ENCODE measurements around the gene TMEM145.

TMEM145 gene

GRCh38 chr19:42292963-42293362, 20.1 kb upstream of the TMEM145 start:
- no peak overlapping the region for H2AFZ ChIP-seq (ENCODE audit: low read length)
- H3K79me2 ChIP-seq (ENCODE audit: low read length): no peaks in the 10 kb centered on the region
- no peaks in the 10 kb centered on the region for H3K9me2 ChIP-seq (replicated peaks; ENCODE audit: insufficient read depth, low read length)
- H4K20me1 ChIP-seq (ENCODE audit: insufficient read depth, low read length): no peaks in the 10 kb centered on the region
- no peaks in the 10 kb centered on the region for H3F3A ChIP-seq (ENCODE audit: insufficient read depth, low read length)
- H3K4me3 ChIP-seq (ENCODE audit: low read length): no peak overlapping the region
- H3K9me3 ChIP-seq (replicated peaks; ENCODE audit: insufficient read depth, low read length): no peaks in the 10 kb centered on the region
- H3K36me3 ChIP-seq (replicated peaks; ENCODE audit: insufficient read depth, low read length): no peaks in the 10 kb centered on the region
- H3K27ac ChIP-seq (ENCODE audit: low read length): no peak overlapping the region
- no peak overlapping the region for H3K9ac ChIP-seq (ENCODE audit: low read length)
- H3K27me3 ChIP-seq (replicated peaks; ENCODE audit: insufficient read depth, low read length): no peaks in the 10 kb centered on the region
- TF ChIP-seq, protein P1, sequence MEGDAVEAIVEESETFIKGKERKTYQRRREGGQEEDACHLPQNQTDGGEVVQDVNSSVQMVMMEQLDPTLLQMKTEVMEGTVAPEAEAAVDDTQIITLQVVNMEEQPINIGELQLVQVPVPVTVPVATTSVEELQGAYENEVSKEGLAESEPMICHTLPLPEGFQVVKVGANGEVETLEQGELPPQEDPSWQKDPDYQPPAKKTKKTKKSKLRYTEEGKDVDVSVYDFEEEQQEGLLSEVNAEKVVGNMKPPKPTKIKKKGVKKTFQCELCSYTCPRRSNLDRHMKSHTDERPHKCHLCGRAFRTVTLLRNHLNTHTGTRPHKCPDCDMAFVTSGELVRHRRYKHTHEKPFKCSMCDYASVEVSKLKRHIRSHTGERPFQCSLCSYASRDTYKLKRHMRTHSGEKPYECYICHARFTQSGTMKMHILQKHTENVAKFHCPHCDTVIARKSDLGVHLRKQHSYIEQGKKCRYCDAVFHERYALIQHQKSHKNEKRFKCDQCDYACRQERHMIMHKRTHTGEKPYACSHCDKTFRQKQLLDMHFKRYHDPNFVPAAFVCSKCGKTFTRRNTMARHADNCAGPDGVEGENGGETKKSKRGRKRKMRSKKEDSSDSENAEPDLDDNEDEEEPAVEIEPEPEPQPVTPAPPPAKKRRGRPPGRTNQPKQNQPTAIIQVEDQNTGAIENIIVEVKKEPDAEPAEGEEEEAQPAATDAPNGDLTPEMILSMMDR (IDR thresholded peaks at IDR 0.05; ENCODE audit: low read length): no peak
- TF ChIP-seq EZH2phosphoT487 (IDR thresholded peaks at IDR 0.05; ENCODE audit: low read length): no peak
- no peak for TF ChIP-seq EZH2 (optimal IDR thresholded peaks at IDR 0.05; ENCODE audit: low read depth, low read length)
- no peak overlapping the region for H3K4me2 ChIP-seq (ENCODE audit: low read depth, low read length)
- DNase-seq: no peak
- no peaks in the 10 kb centered on the region for H3K4me1 ChIP-seq (ENCODE audit: low read length)

DNA sequence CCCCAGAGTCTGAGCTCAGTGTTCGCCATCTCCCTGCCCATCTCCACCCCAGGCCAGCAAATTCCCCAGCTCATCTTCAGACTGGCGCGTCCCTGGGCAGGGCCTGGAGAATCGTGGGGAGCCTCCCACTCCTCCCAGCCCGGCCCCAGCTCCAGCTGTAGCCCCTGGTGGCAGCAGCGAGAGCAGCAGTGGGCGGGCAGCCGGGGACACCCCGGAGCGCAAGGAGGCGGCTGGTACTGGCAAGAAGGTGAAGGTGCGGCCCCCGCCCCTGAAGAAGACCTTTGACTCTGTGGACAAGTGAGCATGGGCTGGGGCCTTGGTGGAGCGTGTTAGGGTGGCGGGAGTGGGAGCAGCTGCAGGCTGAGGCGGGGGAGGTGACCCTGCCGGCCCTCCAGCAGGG, 19.6 kb upstream of the TMEM145 start:
- TF ChIP-seq EZH2phosphoT487 (IDR thresholded peaks at IDR 0.05; ENCODE audit: low read length): no peak
- TF ChIP-seq EZH2 (optimal IDR thresholded peaks at IDR 0.05; ENCODE audit: low read depth, low read length): no peak
- TF ChIP-seq, protein P1 (IDR thresholded peaks at IDR 0.05; ENCODE audit: low read length): no peak
- H3K36me3 ChIP-seq (replicated peaks; ENCODE audit: insufficient read depth, low read length): no peaks in the 10 kb centered on the region
- no peak overlapping the region for H3K4me2 ChIP-seq (ENCODE audit: low read depth, low read length)
- H3K27ac ChIP-seq (ENCODE audit: low read length): no peak overlapping the region
- no peaks in the 10 kb centered on the region for H4K20me1 ChIP-seq (ENCODE audit: insufficient read depth, low read length)
- DNase-seq: no peak
- H3K9me2 ChIP-seq (replicated peaks; ENCODE audit: insufficient read depth, low read length): no peaks in the 10 kb centered on the region
- no peaks in the 10 kb centered on the region for H3K9me3 ChIP-seq (replicated peaks; ENCODE audit: insufficient read depth, low read length)
- H3K79me2 ChIP-seq (ENCODE audit: low read length): no peaks in the 10 kb centered on the region
- H3K27me3 ChIP-seq (replicated peaks; ENCODE audit: insufficient read depth, low read length): no peaks in the 10 kb centered on the region
- no peak overlapping the region for H2AFZ ChIP-seq (ENCODE audit: low read length)
- H3K4me1 ChIP-seq (ENCODE audit: low read length): no peaks in the 10 kb centered on the region
- H3F3A ChIP-seq (ENCODE audit: insufficient read depth, low read length): no peaks in the 10 kb centered on the region
- H3K9ac ChIP-seq (ENCODE audit: low read length): no peak overlapping the region
- no peak overlapping the region for H3K4me3 ChIP-seq (ENCODE audit: low read length)

DNA sequence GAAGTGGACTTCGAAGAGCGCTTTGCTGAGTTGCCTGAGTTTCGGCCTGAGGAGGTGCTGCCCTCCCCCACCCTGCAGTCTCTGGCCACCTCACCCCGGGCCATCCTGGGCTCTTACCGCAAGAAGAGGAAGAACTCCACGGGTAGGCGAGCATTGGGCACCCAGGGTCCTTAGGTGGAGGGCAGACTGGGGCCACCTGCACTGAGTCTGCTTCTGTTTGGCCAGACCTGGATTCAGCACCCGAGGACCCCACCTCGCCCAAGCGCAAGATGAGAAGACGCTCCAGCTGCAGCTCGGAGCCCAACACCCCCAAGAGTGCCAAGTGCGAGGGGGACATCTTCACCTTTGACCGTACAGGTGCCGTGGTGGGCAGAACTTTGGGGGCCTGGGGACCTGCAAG, 19.2 kb upstream of the TMEM145 start:
- Histone ChIP-seq H4K20me1 (ENCODE audit: insufficient read depth, low read length) (no peaks in the 10 kb centered on the region), H3F3A (ENCODE audit: insufficient read depth, low read length) (no peaks in the 10 kb centered on the region), H3K36me3 (replicated peaks; ENCODE audit: insufficient read depth, low read length) (no peaks in the 10 kb centered on the region), H2AFZ (ENCODE audit: low read length) (no peak overlapping the region), H3K4me3 (ENCODE audit: low read length) (no peak overlapping the region), H3K4me1 (ENCODE audit: low read length) (no peaks in the 10 kb centered on the region), H3K9me3 (replicated peaks; ENCODE audit: insufficient read depth, low read length) (no peaks in the 10 kb centered on the region), H3K79me2 (ENCODE audit: low read length) (no peaks in the 10 kb centered on the region), H3K27me3 (replicated peaks; ENCODE audit: insufficient read depth, low read length) (no peaks in the 10 kb centered on the region), H3K9ac (ENCODE audit: low read length) (no peak overlapping the region), H3K27ac (ENCODE audit: low read length) (no peak overlapping the region), H3K4me2 (ENCODE audit: low read depth, low read length) (no peak overlapping the region), H3K9me2 (replicated peaks; ENCODE audit: insufficient read depth, low read length) (no peaks in the 10 kb centered on the region)
- TF ChIP-seq, protein P1 (IDR thresholded peaks at IDR 0.05; ENCODE audit: low read length): no peak
- TF ChIP-seq EZH2phosphoT487 (IDR thresholded peaks at IDR 0.05; ENCODE audit: low read length) (no peak), EZH2 (optimal IDR thresholded peaks at IDR 0.05; ENCODE audit: low read depth, low read length) (no peak)
- DNase-seq: no peak

Data from MM.1S (cell line).